NK-92 (cell line): ENCODE results near the gene RXFP1.

Source experiments
- DNase-seq: peaks from one replicate; lab custom pipeline; 2025; ENCODE audit not compliant: unreplicated experiment; lab: John Stamatoyannopoulos, UW

The RXFP1 gene

GRCh38 chr4:158540125-158540907 lies 18.6 kb downstream of the RXFP1 start:
- DNase-seq = no peak

- DNase-seq = no peak
Measured at GRCh38 chr4:158541506-158541905, 19.8 kb downstream of the RXFP1 start.

GRCh38 chr4:158543191-158543590 lies 21.5 kb downstream of the RXFP1 start:
- DNase-seq = no peak

DNA sequence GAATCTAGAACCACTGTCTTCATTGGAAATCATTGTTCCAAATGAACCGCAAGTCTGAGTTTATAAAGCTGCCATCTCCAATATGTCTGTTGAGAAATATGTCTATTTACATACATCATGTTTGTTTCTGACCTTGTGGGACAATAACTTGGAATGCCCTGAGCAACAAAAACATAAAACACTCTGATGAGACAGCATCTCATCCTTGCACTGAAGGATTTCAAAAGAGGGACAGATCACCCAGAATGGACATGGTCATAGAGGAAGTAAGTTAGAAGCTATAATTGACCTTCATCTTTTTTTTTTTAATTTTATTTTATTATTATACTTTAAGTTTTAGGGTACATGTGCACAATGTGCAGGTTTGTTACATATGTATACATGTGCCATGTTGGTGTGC lies 22.5 kb downstream of the RXFP1 start:
- DNase-seq = no peak

- no peak for DNase-seq
Measured at GRCh38 chr4:158553364-158553763, 31.7 kb downstream of the RXFP1 start.

DNA sequence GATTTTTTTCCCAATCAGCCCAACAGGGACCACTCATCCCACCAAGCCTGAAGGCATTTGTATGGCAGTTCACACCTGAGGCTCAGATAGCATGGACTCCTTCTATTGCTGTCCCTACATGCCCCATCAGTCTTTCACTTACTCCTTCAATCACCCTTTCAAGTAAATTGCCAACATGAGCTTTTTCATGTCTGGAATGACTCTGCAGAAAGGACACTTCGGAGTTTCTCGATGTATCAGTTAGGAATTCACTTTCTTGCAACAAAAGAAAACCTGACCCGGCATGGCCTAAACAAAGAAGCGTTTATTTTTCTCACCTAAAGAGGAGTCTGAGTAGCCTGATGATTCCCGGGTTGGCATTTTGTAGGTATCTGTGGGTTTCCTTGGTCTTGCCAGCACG lies 38.6 kb downstream of the RXFP1 start:
- no peak for DNase-seq

DNA sequence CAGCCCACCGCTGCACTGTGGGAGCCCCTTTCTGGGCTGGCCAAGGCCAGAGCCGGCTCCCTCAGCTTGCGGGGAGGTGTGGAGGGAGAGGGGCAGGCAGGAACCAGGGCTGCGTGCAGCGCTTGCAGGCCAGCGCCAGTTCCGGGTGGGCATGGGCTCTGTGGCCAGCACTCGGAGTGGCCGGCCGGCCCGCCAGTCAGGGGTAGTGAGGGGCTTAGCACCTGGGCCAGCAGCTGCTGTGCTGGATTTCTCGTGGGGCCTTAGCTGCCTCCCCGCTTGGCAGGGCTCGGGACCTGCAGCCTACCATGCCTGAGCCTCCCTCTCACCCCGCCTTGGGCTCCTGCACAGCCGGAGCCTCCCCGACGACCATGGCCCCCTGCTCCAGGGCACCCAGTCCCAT lies 45.2 kb downstream of the RXFP1 start:
- DNase-seq = no peak

DNA sequence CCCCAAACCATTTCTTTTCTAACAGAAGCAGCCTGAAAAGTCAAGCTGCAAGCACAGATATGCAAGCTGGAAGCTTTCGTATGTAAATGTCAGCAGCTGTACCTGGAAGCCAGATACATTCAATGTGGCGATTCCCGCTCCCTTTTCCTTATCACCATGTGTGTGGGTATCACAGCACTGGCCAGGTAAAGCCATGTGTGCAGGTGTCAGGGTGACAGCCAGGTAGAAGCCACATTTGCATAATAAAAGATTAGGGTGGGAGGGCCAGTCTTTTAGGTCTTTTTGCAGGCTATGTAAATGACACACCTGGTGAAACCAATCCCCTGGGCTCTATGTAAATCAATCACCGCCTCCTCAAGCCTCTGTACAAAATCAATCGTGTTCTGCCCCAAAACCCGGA lies 50.1 kb downstream of the RXFP1 start:
- no peak for DNase-seq

- DNase-seq = no peak
Measured at GRCh38 chr4:158572608-158573007, 50.9 kb downstream of the RXFP1 start.

DNA sequence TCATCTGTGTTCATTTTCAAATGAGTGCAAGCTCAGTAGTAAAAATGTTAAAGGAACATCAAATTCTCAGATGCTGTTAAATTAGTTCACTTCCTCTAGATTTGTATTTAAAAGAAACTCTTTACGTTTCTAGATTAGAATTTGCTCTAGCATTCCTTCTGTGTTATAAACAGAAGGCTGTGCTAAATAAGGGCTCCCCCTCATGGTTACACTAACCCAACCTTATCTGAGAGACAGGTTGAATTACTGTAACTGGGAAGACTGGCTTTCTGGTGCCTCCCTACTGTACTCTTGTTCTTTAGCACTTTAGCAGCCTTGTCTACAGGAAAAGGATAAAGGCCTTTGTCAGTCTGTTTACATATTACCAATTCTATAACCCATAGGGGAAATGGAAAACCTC lies 56.8 kb downstream of the RXFP1 start:
- no peak for DNase-seq

DNA sequence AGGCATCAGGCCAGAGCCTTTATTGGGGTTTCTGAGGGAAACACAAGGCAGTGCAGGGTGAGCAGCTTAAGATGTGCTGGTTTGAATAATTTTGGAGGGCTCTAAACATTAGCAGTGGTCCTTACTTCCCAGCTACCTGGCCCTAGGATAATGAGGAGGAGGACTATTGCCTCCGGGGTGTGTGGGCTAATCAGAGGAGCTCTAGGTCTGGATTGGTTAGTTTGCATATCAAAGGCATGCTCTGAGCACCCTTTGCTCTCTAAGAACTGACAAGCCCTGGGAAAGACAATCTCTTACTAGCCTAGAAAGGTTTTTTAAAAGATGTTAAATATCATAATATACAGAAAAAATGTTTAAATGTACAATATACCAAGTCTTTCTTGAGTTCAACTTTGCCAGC lies 58.4 kb downstream of the RXFP1 start:
- DNase-seq = no peak

- no peak for DNase-seq
Measured at GRCh38 chr4:158581161-158581560, 59.5 kb downstream of the RXFP1 start.

DNA sequence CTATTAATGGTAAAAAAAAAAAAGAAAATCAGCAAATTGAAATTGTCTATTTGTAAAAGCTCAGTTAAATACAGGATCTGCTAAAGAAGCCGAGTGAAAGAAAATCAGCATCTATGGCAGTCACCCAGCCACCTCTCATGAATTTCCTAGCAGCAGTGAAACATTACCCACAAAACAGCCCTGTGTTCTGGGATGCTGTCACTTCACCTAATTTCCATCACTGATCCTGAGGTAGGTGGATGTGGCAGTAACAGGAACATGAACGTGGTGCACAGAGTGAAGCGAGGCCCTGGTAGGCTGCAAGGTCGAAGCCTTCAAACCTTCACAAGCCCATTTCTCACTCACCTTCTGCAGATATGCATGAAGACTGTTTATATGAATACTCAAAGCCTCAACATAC lies 65.2 kb downstream of the RXFP1 start:
- DNase-seq = no peak

DNA sequence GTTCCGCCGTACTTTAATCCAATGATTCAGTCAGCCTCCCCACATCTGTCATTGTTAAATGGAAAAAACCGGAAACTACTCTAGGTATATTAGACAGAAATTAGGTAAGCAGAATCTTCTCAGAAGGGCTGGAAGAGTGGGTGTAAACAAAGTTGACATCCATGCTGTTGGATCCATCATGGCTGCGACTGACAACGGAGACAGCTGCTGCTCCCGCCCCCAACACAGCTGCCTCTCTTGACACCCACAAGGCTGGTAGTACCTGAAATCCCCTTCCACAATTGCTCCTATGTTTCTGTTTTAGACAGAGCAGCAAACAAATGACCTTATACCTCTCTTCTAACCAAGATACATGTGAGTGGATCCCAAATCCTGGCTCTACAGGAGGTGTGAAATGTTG lies 66.6 kb downstream of the RXFP1 start:
- no peak for DNase-seq

- no peak for DNase-seq
Measured at GRCh38 chr4:158588777-158589176, 67.1 kb downstream of the RXFP1 start.

DNA sequence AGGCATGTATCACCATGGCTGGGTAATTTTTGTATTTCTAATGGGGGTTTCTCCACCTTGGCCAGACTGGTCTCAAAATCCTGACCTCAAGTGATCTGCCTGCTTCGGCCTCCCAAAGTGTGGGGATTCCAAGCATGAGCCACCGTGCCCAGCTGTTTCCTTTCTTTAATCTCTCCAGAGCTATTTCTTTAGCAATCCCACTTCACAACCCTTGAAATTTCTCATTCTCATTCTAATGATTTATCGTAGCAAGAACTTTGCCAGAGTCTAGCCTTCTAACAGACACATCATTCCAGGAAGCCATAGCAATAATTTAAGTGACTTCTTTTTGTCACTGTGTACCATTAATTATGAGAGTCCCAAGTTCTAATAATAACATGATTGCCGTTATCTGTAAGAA lies 68.6 kb downstream of the RXFP1 start:
- no peak for DNase-seq

DNA sequence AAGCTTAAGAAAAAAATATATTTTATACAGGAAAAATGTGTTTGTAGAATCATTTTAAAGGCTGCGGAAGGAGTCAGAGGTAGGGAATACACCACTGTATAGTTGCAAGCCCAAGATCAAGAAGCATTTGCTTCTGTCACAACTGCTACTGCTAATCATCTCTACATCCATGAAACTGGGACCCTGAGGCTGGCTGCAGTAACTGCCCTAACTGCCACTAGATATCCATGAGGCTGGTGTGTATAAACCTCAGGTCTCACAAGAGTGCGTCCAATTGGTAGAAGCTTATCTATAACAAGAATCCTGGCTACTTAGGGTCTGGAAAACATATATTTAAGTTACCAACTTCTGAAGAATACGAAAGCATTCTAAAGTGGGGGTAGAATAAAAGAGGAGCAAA lies 69.1 kb downstream of the RXFP1 start:
- no peak for DNase-seq

- no peak for DNase-seq
Measured at GRCh38 chr4:158597879-158598596, 76.4 kb downstream of the RXFP1 start.

DNA sequence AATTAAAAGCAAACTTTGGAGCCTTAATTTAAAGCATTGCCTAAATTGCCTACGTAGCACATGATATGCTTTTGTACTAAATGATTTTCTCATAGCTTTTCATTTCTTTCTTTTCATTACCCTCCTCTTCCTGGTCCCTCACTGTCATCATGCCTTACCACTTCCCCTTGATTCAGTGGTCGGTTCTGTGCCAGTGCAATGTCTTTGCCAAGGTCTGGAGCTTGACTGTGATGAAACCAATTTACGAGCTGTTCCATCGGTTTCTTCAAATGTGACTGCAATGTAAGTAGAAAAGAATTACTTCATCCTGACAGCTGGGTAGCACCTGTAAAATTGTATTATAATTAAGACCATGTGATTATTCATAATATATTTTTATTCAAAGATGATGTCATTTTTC lies 77.5 kb downstream of the RXFP1 start:
- DNase-seq = no peak

GRCh38 chr4:158599765-158600498 lies 78.2 kb downstream of the RXFP1 start:
- DNase-seq = no peak

DNA sequence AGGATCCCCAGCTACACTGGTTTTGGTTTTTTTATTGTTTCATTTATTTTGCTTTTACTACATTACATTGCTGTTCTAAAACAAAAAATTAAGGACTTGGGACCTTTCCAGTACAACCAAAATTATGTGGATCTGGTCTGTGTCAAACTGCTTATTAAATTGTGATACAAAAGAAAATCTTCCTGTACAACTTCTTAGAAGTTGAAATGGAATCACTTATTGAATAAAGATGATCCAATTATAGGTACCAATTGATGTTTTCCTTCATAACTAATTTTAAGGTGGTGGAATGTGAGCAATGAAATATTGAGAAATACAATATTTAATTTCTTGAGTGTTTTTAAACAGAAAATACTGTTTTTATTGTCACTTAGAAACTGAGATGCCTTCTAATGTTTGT lies 82.7 kb downstream of the RXFP1 start:
- DNase-seq = no peak

DNA sequence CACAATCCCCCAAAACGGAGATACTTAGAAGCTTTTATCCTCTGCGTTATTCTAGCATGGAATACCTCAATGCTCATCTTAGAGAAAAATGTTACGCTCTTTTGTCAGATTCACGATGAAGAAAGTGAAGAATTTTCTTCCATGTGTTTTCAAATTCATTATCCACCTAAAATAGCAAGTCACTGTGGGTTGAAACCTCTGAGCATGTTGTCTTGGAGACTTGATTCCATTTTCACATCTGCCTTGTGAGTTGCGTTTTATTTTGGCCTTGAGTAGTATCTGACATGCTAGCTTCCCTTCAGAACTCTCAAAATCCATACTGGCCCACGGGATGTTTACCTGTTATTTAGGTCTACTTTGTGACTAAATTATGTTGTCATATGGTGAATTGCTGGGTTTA lies 83.7 kb downstream of the RXFP1 start:
- DNase-seq = no peak
